ENCODE measurements around the gene SYNE1.
"Not testable (repeated sequence)": the region's sequence is repeated elsewhere in the genome, so short reads cannot be mapped to it uniquely, and the experiment has no call there.

Gene SYNE1

GRCh38 chr6:152330961-152331360, 306.2 kb downstream of the SYNE1 start:
- in situ Hi-C loops (cut with HindIII; ENCODE audit: low sequenced_read_pairs) = no loop called here
- TF ChIP-seq CTCF (IDR thresholded peaks at IDR 0.05; ENCODE audit: low read depth, low read length) = no peak
- no peak overlapping the region for H3K4me3 ChIP-seq (ENCODE audit: low read depth, low read length)
- no peak for DNase-seq (ENCODE audit: low read depth, low spot score)

GRCh38 chr6:152329638-152330448, 307.3 kb downstream of the SYNE1 start:
- in situ Hi-C loops (cut with HindIII; ENCODE audit: low sequenced_read_pairs) = no loop called here
- no peak for DNase-seq (ENCODE audit: low read depth, low spot score)
- H3K4me3 ChIP-seq (ENCODE audit: low read depth, low read length) = no peak overlapping the region
- TF ChIP-seq CTCF (IDR thresholded peaks at IDR 0.05; ENCODE audit: low read depth, low read length) = no peak

GRCh38 chr6:152328200-152328599, 309.0 kb downstream of the SYNE1 start:
- DNase-seq (ENCODE audit: low read depth, low spot score); in situ Hi-C loops (cut with HindIII; ENCODE audit: low sequenced_read_pairs); H3K4me3 ChIP-seq (ENCODE audit: low read depth, low read length): not testable (repeated sequence)

- H3K4me3 ChIP-seq (ENCODE audit: low read depth, low read length) = no peak overlapping the region
- no peak for DNase-seq (ENCODE audit: low read depth, low spot score)
- in situ Hi-C loops (cut with HindIII; ENCODE audit: low sequenced_read_pairs) = no loop called here
- TF ChIP-seq CTCF (IDR thresholded peaks at IDR 0.05; ENCODE audit: low read depth, low read length) = no peak
Measured at GRCh38 chr6:152323376-152323775, 313.8 kb downstream of the SYNE1 start.

GRCh38 chr6:152318278-152318677, 318.9 kb downstream of the SYNE1 start:
- H3K4me3 ChIP-seq (ENCODE audit: low read depth, low read length) = no peak overlapping the region
- in situ Hi-C loops (cut with HindIII; ENCODE audit: low sequenced_read_pairs) = no loop called here
- DNase-seq (ENCODE audit: low read depth, low spot score) = no peak
- TF ChIP-seq CTCF (IDR thresholded peaks at IDR 0.05; ENCODE audit: low read depth, low read length) = no peak

GRCh38 chr6:152316024-152316423, 321.1 kb downstream of the SYNE1 start:
- peak; percentile 80 for DNase-seq (ENCODE audit: low read depth, low spot score)
- no peak for TF ChIP-seq CTCF (IDR thresholded peaks at IDR 0.05; ENCODE audit: low read depth, low read length)
- in situ Hi-C loops (cut with HindIII; ENCODE audit: low sequenced_read_pairs) = no loop called here
- no peak overlapping the region for H3K4me3 ChIP-seq (ENCODE audit: low read depth, low read length)

- DNase-seq (ENCODE audit: low read depth, low spot score) = no peak
- peak; percentile 11 for TF ChIP-seq CTCF (IDR thresholded peaks at IDR 0.05; ENCODE audit: low read depth, low read length)
- no peak overlapping the region for H3K4me3 ChIP-seq (ENCODE audit: low read depth, low read length)
- in situ Hi-C loops (cut with HindIII; ENCODE audit: low sequenced_read_pairs) = no loop called here
Measured at GRCh38 chr6:152314483-152314832, 322.7 kb downstream of the SYNE1 start.

Measured in astrocyte of the spinal cord (primary cell).